ENCODE data around the gene COX4I2.

DNA sequence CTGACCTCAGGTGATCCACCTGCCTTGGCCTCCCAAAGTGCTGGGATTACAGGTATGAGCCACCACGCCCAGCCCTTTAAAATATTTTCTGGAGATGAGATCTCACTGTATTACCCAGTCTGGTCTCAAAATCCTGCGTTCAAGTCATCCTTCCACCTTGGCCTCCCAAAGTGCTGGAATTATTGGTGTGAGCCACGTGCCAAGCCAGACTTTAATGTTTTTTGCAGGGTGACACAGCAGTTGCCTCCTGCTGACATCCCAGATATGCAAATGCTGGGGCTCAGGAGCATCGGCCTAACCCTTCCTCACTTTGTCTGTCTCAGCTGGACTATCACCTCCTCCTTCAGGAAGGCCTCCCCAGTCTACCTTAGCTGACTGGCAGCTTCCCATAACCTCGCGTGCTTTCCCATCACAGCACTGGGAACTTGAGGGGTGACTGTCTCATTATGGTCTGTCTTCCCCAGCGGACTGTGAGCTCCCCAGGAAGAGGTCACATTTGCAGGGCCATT lies 46.9 kb upstream of the COX4I2 start:
- TF ChIP-seq, protein P1, sequence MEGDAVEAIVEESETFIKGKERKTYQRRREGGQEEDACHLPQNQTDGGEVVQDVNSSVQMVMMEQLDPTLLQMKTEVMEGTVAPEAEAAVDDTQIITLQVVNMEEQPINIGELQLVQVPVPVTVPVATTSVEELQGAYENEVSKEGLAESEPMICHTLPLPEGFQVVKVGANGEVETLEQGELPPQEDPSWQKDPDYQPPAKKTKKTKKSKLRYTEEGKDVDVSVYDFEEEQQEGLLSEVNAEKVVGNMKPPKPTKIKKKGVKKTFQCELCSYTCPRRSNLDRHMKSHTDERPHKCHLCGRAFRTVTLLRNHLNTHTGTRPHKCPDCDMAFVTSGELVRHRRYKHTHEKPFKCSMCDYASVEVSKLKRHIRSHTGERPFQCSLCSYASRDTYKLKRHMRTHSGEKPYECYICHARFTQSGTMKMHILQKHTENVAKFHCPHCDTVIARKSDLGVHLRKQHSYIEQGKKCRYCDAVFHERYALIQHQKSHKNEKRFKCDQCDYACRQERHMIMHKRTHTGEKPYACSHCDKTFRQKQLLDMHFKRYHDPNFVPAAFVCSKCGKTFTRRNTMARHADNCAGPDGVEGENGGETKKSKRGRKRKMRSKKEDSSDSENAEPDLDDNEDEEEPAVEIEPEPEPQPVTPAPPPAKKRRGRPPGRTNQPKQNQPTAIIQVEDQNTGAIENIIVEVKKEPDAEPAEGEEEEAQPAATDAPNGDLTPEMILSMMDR (IDR thresholded peaks at IDR 0.05) = no peak
- no peak for TF ChIP-seq POLR2A (IDR thresholded peaks at IDR 0.05)
